Testis (tissue), 3 donors: ENCODE results near the gene SLC25A21. TPM values are rescaled to one million over a fixed set of nuclear protein-coding genes. Genes with fewer than 3 reads are reported as not detected.

Experiments
- DNase-seq: peaks from one replicate; pipeline ENCODE4 v3.0.0-alpha.2; 2019
- H3K27ac ChIP-seq, 2 donors: fragments of 200-600 bp; sonication (generic); one replicate each; pipeline ENCODE4 v1.5.1; 2019
- H3K27me3 ChIP-seq: fragments of 200-600 bp; sonication (generic); one replicate; pipeline ENCODE4 v1.5.1; 2019
- H3K36me3 ChIP-seq: fragments of 200-600 bp; sonication (generic); one replicate; pipeline ENCODE4 v1.5.1; 2017; ENCODE audit warnings: low read depth; ENCODE audit errors: missing control alignments
- H3K4me1 ChIP-seq: fragments of 200-600 bp; sonication (generic); one replicate; pipeline ENCODE4 v1.5.1; 2019
- H3K4me3 ChIP-seq, 2 donors: fragments of 200-600 bp; sonication (generic); one replicate each; pipeline ENCODE4 v1.5.1; 2017 to 2019
- H3K9me3 ChIP-seq: fragments of 200-600 bp; sonication (generic); one replicate; pipeline ENCODE4 v1.5.1; 2017
- CTCF ChIP-seq, 3 experiments: fragments of 450-650 bp in 2 of 3; fragments of 200-600 bp in 1 of 3; sonication (generic) in 1 of 3; IDR thresholded peaks; one replicate each; pipeline ENCODE4 v1.5.1; 2016 to 2019; ENCODE audit warnings: antibody characterized with exemption in 3 of 3, mild to moderate bottlenecking in 2 of 3, moderate library complexity in 1 of 3
- POLR2A ChIP-seq: fragments of 450-650 bp; IDR thresholded peaks from one replicate; pipeline ENCODE4 v1.6.1; 2017; ENCODE audit warnings: antibody characterized with exemption, mild to moderate bottlenecking, moderate library complexity
- WGBS, 2 donors: methylation state at CpG; one replicate each; pipeline ENCODE4 v1.1.5; 2018; 5-methylcytosine and 5-hydroxymethylcytosine counted together
- intact Hi-C: fragments of 100-400 bp; cut with DNase I; formaldehyde crosslinking; loops from one replicate; pipeline ENCODE4 v1.15.1; 2023; ENCODE audit warnings: low total_unique reads
- polyA plus RNA-seq: library from polyadenylated mRNA; stranded (reverse); fragments of 350-450 nt; fragmentation: Illumina TruSeq; extraction: RNeasy Lipid Tissue Mini Kit (QIAGEN cat#74804); gene quantifications from one replicate; pipeline ENCODE4 v1.2.3, GENCODE V29; 2014; ENCODE audit warnings: low read depth, low replicate concordance; ENCODE audit not compliant: insufficient read depth
- total RNA-seq, 2 donors: library from RNA; depleted of rRNA; stranded (reverse); fragments of >200 nt; gene quantifications; one replicate each; pipeline ENCODE4 v1.2.3, GENCODE V29; 2016

SLC25A21 gene
- total and polyA plus RNA-seq, 3 donors from 2014 or later: 4.4 to 16.0 (median 13.6) TPM

- H3K9me3 ChIP-seq: no peaks in the 10 kb centered on the region
- DNase-seq: no peak
- no peak for TF ChIP-seq POLR2A
- no peak for TF ChIP-seq CTCF (IDR thresholded peaks at IDR 0.05)
- H3K36me3 ChIP-seq: no peaks in the 10 kb centered on the region
- no peak overlapping the region for H3K4me3 ChIP-seq
- intact Hi-C loops: no loop called here
- no peaks in the 10 kb centered on the region for H3K4me1 ChIP-seq
- H3K27me3 ChIP-seq: no peaks in the 10 kb centered on the region
- 45 to 55% methylated on average over 6 of the region's 6 CpGs for WGBS, 2 donors
- H3K27ac ChIP-seq: no peak overlapping the region
Observed at GRCh38 chr14:36675581-36675980, 496.8 kb downstream of the SLC25A21 start.

- intact Hi-C loops: no loop called here
- Histone ChIP-seq H3K27me3 (no peaks in the 10 kb centered on the region), H3K4me3 (no peak overlapping the region), H3K9me3 (no peaks in the 10 kb centered on the region), H3K36me3 (no peaks in the 10 kb centered on the region), H3K27ac (no peak overlapping the region), H3K4me1 (no peaks in the 10 kb centered on the region)
- 83% methylated on average over 3 of the region's 3 CpGs for WGBS, 2 donors
- TF ChIP-seq POLR2A: no peak
- no peak for TF ChIP-seq CTCF (IDR thresholded peaks at IDR 0.05)
- DNase-seq: no peak
Observed at GRCh38 chr14:36674659-36675058, 497.7 kb downstream of the SLC25A21 start.

- intact Hi-C loops: no loop called here
- no peak overlapping the region for H3K27ac ChIP-seq
- H3K4me1 ChIP-seq: no peaks in the 10 kb centered on the region
- H3K4me3 ChIP-seq: no peak overlapping the region
- no peak for DNase-seq
- no peaks in the 10 kb centered on the region for H3K9me3 ChIP-seq
- no peaks in the 10 kb centered on the region for H3K27me3 ChIP-seq
- WGBS, 2 donors: 71 to 80% methylated on average over 4 of the region's 4 CpGs
- no peaks in the 10 kb centered on the region for H3K36me3 ChIP-seq
- TF ChIP-seq POLR2A: no peak
- no peak for TF ChIP-seq CTCF (IDR thresholded peaks at IDR 0.05)
Observed at GRCh38 chr14:36672095-36672494, 500.3 kb downstream of the SLC25A21 start.

- no peak overlapping the region for H3K27ac ChIP-seq
- WGBS, 2 donors: 48 to 54% methylated on average over 3 of the region's 3 CpGs
- H3K36me3 ChIP-seq: no peaks in the 10 kb centered on the region
- H3K9me3 ChIP-seq: no peaks in the 10 kb centered on the region
- no peak for TF ChIP-seq POLR2A
- no peak for TF ChIP-seq CTCF (IDR thresholded peaks at IDR 0.05)
- no peak for DNase-seq
- H3K4me3 ChIP-seq: no peak overlapping the region
- no peaks in the 10 kb centered on the region for H3K4me1 ChIP-seq
- intact Hi-C loops: no loop called here
- no peaks in the 10 kb centered on the region for H3K27me3 ChIP-seq
Observed at GRCh38 chr14:36671149-36671548, 501.3 kb downstream of the SLC25A21 start.

GRCh38 chr14:36667679-36668078 is 504.7 kb downstream of the SLC25A21 start:
- Histone ChIP-seq H3K27ac (no peak overlapping the region), H3K4me1 (no peaks in the 10 kb centered on the region), H3K36me3 (no peaks in the 10 kb centered on the region), H3K4me3 (no peak overlapping the region), H3K9me3 (no peaks in the 10 kb centered on the region), H3K27me3 (peaks cover 4% of the 10 kb centered on the region)
- TF ChIP-seq POLR2A (no peak), CTCF (IDR thresholded peaks at IDR 0.05) (no peak)
- DNase-seq: no peak
- intact Hi-C loops: no loop called here
- 6 to 13% methylated on average over 4 of the region's 4 CpGs for WGBS, 2 donors
